ENCODE data around the gene CACNA1E.

The CACNA1E gene

GRCh38 chr1:181483285-181484195, at the start of gene CACNA1E:
CACNA1E (plus strand) TSS chr1:181483517; CDS start chr1:181483745, 228 bp downstream.
- Mint-ChIP-seq H3K9me3 (no peaks in the 10 kb centered on the region), H3K4me3 (peak within 1 kb of the TSS; percentile 8), H3K27ac (ENCODE audit: low read depth) (no peak within 1 kb of the TSS), H3K4me1 (peaks cover 12% of the 10 kb centered on the region), H3K36me3 (ENCODE audit: insufficient read depth) (peaks cover 1% of the 10 kb centered on the region), H3K27me3 (peaks cover 61% of the 10 kb centered on the region)
- DNase-seq (ENCODE audit: low spot score in 2 of 2) (no peak), ATAC-seq (replicated peaks; ENCODE audit: extremely low read depth, poor library complexity, severe bottlenecking) (no peak)

- DNase-seq (ENCODE audit: low spot score in 2 of 2) (no peak), ATAC-seq (replicated peaks; ENCODE audit: extremely low read depth, poor library complexity, severe bottlenecking) (no peak)
- H3K27ac Mint-ChIP-seq (ENCODE audit: low read depth): no peak overlapping the region
- no peaks in the 10 kb centered on the region for H3K4me1 Mint-ChIP-seq
- H3K9me3 Mint-ChIP-seq: no peaks in the 10 kb centered on the region
- no peaks in the 10 kb centered on the region for H3K36me3 Mint-ChIP-seq (ENCODE audit: insufficient read depth)
- H3K27me3 Mint-ChIP-seq: peaks cover 64% of the 10 kb centered on the region
- H3K4me3 Mint-ChIP-seq: no peak overlapping the region
These were observed 49.4 kb upstream of the CACNA1E start for GRCh38 chr1:181433931-181434330.

GRCh38 chr1:181438013-181438412, 45.3 kb upstream of the CACNA1E start:
- Mint-ChIP-seq H3K27me3 (peaks cover 57% of the 10 kb centered on the region), H3K27ac (ENCODE audit: low read depth) (no peak overlapping the region), H3K36me3 (ENCODE audit: insufficient read depth) (no peaks in the 10 kb centered on the region), H3K9me3 (no peaks in the 10 kb centered on the region), H3K4me1 (no peaks in the 10 kb centered on the region), H3K4me3 (no peak overlapping the region)
- ATAC-seq (replicated peaks; ENCODE audit: extremely low read depth, poor library complexity, severe bottlenecking) (no peak), DNase-seq (ENCODE audit: low spot score in 2 of 2) (no peak)

- no peaks in the 10 kb centered on the region for H3K9me3 Mint-ChIP-seq
- no peaks in the 10 kb centered on the region for H3K36me3 Mint-ChIP-seq (ENCODE audit: insufficient read depth)
- no peak for ATAC-seq (replicated peaks; ENCODE audit: extremely low read depth, poor library complexity, severe bottlenecking)
- no peak overlapping the region for H3K27ac Mint-ChIP-seq (ENCODE audit: low read depth)
- no peak for DNase-seq (ENCODE audit: low spot score in 2 of 2)
- peaks cover 45% of the 10 kb centered on the region for H3K27me3 Mint-ChIP-seq
- H3K4me1 Mint-ChIP-seq: no peaks in the 10 kb centered on the region
- no peak overlapping the region for H3K4me3 Mint-ChIP-seq
These were observed 42.8 kb upstream of the CACNA1E start for GRCh38 chr1:181440510-181440909.

GRCh38 chr1:181442181-181442525, 41.2 kb upstream of the CACNA1E start:
- H3K27ac Mint-ChIP-seq (ENCODE audit: low read depth): no peak overlapping the region
- peaks cover 33% of the 10 kb centered on the region for H3K27me3 Mint-ChIP-seq
- no peaks in the 10 kb centered on the region for H3K4me1 Mint-ChIP-seq
- no peak overlapping the region for H3K4me3 Mint-ChIP-seq
- no peaks in the 10 kb centered on the region for H3K36me3 Mint-ChIP-seq (ENCODE audit: insufficient read depth)
- no peaks in the 10 kb centered on the region for H3K9me3 Mint-ChIP-seq
- ATAC-seq (replicated peaks; ENCODE audit: extremely low read depth, poor library complexity, severe bottlenecking) (no peak), DNase-seq (ENCODE audit: low spot score in 2 of 2) (no peak)

- Mint-ChIP-seq H3K27me3 (peaks cover 21% of the 10 kb centered on the region), H3K4me1 (no peaks in the 10 kb centered on the region), H3K4me3 (no peak overlapping the region), H3K36me3 (ENCODE audit: insufficient read depth) (no peaks in the 10 kb centered on the region), H3K9me3 (no peaks in the 10 kb centered on the region), H3K27ac (ENCODE audit: low read depth) (no peak overlapping the region)
- no peak for DNase-seq (ENCODE audit: low spot score in 2 of 2)
- no peak for ATAC-seq (replicated peaks; ENCODE audit: extremely low read depth, poor library complexity, severe bottlenecking)
These were observed 40.0 kb upstream of the CACNA1E start for GRCh38 chr1:181443231-181443853.

- ATAC-seq (replicated peaks; ENCODE audit: extremely low read depth, poor library complexity, severe bottlenecking): no peak
- no peak overlapping the region for H3K27ac Mint-ChIP-seq (ENCODE audit: low read depth)
- no peaks in the 10 kb centered on the region for H3K36me3 Mint-ChIP-seq (ENCODE audit: insufficient read depth)
- no peak for DNase-seq (ENCODE audit: low spot score in 2 of 2)
- no peaks in the 10 kb centered on the region for H3K4me1 Mint-ChIP-seq
- H3K9me3 Mint-ChIP-seq: no peaks in the 10 kb centered on the region
- no peak overlapping the region for H3K4me3 Mint-ChIP-seq
- peaks cover 10% of the 10 kb centered on the region for H3K27me3 Mint-ChIP-seq
These were observed 37.9 kb upstream of the CACNA1E start for GRCh38 chr1:181445436-181445835.

GRCh38 chr1:181448461-181448860, 34.9 kb upstream of the CACNA1E start:
- ATAC-seq (replicated peaks; ENCODE audit: extremely low read depth, poor library complexity, severe bottlenecking) (no peak), DNase-seq (ENCODE audit: low spot score in 2 of 2) (no peak)
- Mint-ChIP-seq H3K27ac (ENCODE audit: low read depth) (no peak overlapping the region), H3K4me1 (no peaks in the 10 kb centered on the region), H3K36me3 (ENCODE audit: insufficient read depth) (no peaks in the 10 kb centered on the region), H3K27me3 (peaks cover 10% of the 10 kb centered on the region), H3K4me3 (no peak overlapping the region), H3K9me3 (no peaks in the 10 kb centered on the region)

GRCh38 chr1:181451661-181452230, 31.6 kb upstream of the CACNA1E start:
- no peak overlapping the region for H3K27ac Mint-ChIP-seq (ENCODE audit: low read depth)
- peaks cover 2% of the 10 kb centered on the region for H3K36me3 Mint-ChIP-seq (ENCODE audit: insufficient read depth)
- no peak overlapping the region for H3K4me3 Mint-ChIP-seq
- peaks cover 19% of the 10 kb centered on the region for H3K27me3 Mint-ChIP-seq
- no peaks in the 10 kb centered on the region for H3K4me1 Mint-ChIP-seq
- no peak for DNase-seq (ENCODE audit: low spot score in 2 of 2)
- ATAC-seq (replicated peaks; ENCODE audit: extremely low read depth, poor library complexity, severe bottlenecking): no peak
- peaks cover 5% of the 10 kb centered on the region for H3K9me3 Mint-ChIP-seq

- no peak overlapping the region for H3K27ac Mint-ChIP-seq (ENCODE audit: low read depth)
- H3K4me1 Mint-ChIP-seq: no peaks in the 10 kb centered on the region
- H3K9me3 Mint-ChIP-seq: peaks cover 11% of the 10 kb centered on the region
- ATAC-seq (replicated peaks; ENCODE audit: extremely low read depth, poor library complexity, severe bottlenecking) (no peak), DNase-seq (ENCODE audit: low spot score in 2 of 2) (no peak)
- H3K36me3 Mint-ChIP-seq (ENCODE audit: insufficient read depth): peaks cover 2% of the 10 kb centered on the region
- H3K4me3 Mint-ChIP-seq: no peak overlapping the region
- H3K27me3 Mint-ChIP-seq: peaks cover 29% of the 10 kb centered on the region
These were observed 30.6 kb upstream of the CACNA1E start for GRCh38 chr1:181452746-181453145.

- Mint-ChIP-seq H3K36me3 (ENCODE audit: insufficient read depth) (peaks cover 2% of the 10 kb centered on the region), H3K4me1 (no peaks in the 10 kb centered on the region), H3K27ac (ENCODE audit: low read depth) (no peak overlapping the region), H3K4me3 (no peak overlapping the region), H3K9me3 (peaks cover 11% of the 10 kb centered on the region), H3K27me3 (peaks cover 35% of the 10 kb centered on the region)
- DNase-seq (ENCODE audit: low spot score in 2 of 2): no peak
- ATAC-seq (replicated peaks; ENCODE audit: extremely low read depth, poor library complexity, severe bottlenecking): no peak
These were observed 29.6 kb upstream of the CACNA1E start for GRCh38 chr1:181453541-181454201.

GRCh38 chr1:181456551-181456950, 26.8 kb upstream of the CACNA1E start:
- Mint-ChIP-seq H3K36me3 (ENCODE audit: insufficient read depth) (peaks cover 2% of the 10 kb centered on the region), H3K4me1 (no peaks in the 10 kb centered on the region), H3K27me3 (peaks cover 40% of the 10 kb centered on the region), H3K9me3 (peaks cover 11% of the 10 kb centered on the region), H3K27ac (ENCODE audit: low read depth) (no peak overlapping the region), H3K4me3 (no peak overlapping the region)
- ATAC-seq (replicated peaks; ENCODE audit: extremely low read depth, poor library complexity, severe bottlenecking) (no peak), DNase-seq (ENCODE audit: low spot score in 2 of 2) (no peak)
